NB4 (cell line): ENCODE measurements around the gene RAPGEF5.

Experiments
- DNase-seq: peaks from one replicate; pipeline ENCODE4 v3.0.0; 2010; ENCODE audit warnings: low read depth
- H3K4me3 ChIP-seq: one replicate; pipeline ENCODE4 v1.5.1; 2011; ENCODE audit warnings: mild to moderate bottlenecking, low read depth, low read length, moderate library complexity
- CTCF ChIP-seq: IDR thresholded peaks from one replicate; pipeline ENCODE4 v1.5.1; 2012; ENCODE audit warnings: low read depth, low read length
- MAX ChIP-seq: IDR thresholded peaks from 2 replicates; pipeline ENCODE4 v1.6.1; 2011; ENCODE audit warnings: low read depth, low read length
- MYC ChIP-seq: IDR thresholded peaks from 2 replicates; pipeline ENCODE4 v1.6.1; 2011; ENCODE audit warnings: low read depth, low read length
- POLR2A ChIP-seq: IDR thresholded peaks from 2 replicates; pipeline ENCODE4 v1.6.1; 2011; ENCODE audit warnings: mild to moderate bottlenecking; ENCODE audit not compliant: insufficient read length; ENCODE audit errors: extremely low read depth

The RAPGEF5 gene

DNA sequence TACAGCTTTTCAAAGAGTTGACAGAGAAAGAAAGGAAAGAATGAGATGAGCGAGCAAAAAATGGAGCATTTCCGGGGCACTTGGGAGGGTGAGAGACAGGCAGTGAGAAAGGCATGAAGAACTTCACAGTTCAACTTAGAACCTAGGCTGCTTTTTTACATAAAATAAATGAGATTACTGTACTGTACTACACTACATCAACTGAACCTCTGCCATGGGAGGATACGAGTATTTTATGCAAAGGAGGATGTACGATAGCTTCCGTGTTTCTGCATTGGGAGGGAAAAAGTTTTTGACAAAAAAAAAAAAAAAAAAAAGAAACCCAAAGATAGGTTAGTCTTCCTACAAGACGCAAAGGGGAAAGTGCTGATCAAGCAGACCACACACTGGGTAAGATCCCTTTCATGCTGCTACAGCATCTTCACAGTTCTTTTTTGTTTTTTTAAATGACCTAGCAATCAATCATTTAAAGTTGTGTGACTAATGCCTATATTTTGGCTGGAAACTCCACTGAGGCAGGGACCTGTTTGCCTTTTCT, 88.0 kb downstream of the RAPGEF5 start:
- DNase-seq, result no peak
- no peak overlapping the region for H3K4me3 ChIP-seq
- TF ChIP-seq MAX (no peak), CTCF (no peak), MYC (no peak), POLR2A (no peak)

GRCh38 chr7:22267930-22268615, 88.9 kb downstream of the RAPGEF5 start:
- no peak overlapping the region for H3K4me3 ChIP-seq
- TF ChIP-seq POLR2A (no peak), MAX (no peak), MYC (no peak), CTCF (no peak)
- DNase-seq, result no peak

GRCh38 chr7:22262538-22262937, 94.4 kb downstream of the RAPGEF5 start:
- H3K4me3 ChIP-seq, result no peak overlapping the region
- DNase-seq, result no peak
- TF ChIP-seq CTCF, result no peak
- TF ChIP-seq POLR2A, result no peak

DNA sequence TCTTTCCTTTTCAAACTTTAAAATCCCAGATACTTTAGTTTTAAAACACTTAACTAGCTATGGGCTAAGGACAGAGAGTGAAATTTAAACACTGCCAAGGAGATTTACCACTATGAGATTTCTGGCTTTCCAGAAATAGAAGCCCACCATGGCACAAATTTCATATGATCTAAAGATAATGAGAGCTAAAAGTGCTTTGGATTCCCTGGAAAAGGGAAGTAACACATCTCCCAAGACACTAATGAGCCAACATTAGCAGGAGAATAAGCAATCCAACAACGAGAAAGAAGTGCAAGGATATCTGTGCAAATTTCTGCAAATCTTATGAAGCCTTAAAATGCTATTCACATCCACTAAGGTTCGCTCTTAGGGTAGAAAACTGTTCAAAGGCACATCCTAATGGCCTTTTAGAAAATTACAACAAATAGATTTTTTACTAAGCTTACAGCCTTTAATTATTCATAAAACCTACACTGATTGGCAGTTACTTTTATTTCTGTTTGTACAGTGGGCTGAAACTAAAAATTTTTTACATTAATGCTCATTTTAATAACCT, 100.3 kb downstream of the RAPGEF5 start:
- no peak for TF ChIP-seq MYC
- no peak for TF ChIP-seq CTCF
- no peak for TF ChIP-seq MAX
- no peak for TF ChIP-seq POLR2A
- no peak for DNase-seq
- no peak overlapping the region for H3K4me3 ChIP-seq

GRCh38 chr7:22255834-22256233, 101.1 kb downstream of the RAPGEF5 start:
- H3K4me3 ChIP-seq, result no peak overlapping the region
- no peak for TF ChIP-seq MAX
- no peak for TF ChIP-seq POLR2A
- no peak for TF ChIP-seq MYC
- TF ChIP-seq CTCF, result no peak
- no peak for DNase-seq

DNA sequence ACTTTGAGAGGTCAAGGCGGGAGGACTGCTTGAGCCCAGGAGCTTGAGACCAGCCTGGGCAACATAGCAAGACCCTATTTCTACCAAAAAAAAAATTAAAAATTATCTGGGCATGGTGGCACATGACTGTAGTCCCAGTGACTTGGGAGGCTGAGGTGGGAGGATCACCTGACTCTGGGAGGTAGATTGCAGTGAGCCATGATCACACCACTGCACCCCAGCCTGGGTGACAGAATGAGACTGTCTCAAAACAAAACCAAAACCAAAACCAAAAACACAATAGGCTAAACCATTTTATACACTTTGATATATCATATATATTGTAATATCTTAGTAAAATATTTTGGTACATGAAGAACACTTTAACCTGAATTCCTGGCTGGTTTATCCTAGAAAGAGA, 101.6 kb downstream of the RAPGEF5 start:
- no peak overlapping the region for H3K4me3 ChIP-seq
- TF ChIP-seq MYC (no peak), CTCF (no peak), MAX (no peak), POLR2A (no peak)
- no peak for DNase-seq
